LoVo (cell line): ENCODE data around the gene MAP3K14.

Source experiments
- DNase-seq: peaks from one replicate; pipeline ENCODE4 v3.0.0-alpha.2; 2016; ENCODE audit warnings: low spot score

MAP3K14 gene

DNA sequence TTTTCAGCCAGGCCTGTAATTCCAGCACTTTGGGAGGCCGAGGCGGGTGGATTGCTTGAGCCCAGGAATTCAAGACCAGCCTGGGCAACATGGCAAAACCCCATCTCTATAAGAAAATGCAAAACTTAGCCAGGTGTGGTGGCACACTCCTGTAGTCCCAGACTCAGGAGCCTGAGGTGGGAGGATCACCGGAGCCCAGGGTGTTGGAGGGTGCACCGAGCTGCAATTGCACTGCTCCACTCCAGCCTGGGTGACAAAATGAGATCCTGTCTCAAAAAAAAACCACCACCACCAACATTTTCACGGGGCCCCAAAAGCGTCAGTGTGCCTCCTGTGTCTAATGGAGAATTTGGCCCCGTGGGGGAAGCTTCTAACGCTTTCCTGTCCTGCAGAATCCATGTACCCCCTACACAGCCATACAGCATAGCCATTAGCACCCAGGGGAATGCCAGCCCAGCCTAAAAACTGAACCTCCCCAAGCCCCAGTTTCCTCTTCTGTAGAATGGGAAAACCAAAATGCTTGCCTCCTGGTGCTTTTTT is 22.2 kb upstream of the MAP3K14 start:
- no peak for DNase-seq

DNA sequence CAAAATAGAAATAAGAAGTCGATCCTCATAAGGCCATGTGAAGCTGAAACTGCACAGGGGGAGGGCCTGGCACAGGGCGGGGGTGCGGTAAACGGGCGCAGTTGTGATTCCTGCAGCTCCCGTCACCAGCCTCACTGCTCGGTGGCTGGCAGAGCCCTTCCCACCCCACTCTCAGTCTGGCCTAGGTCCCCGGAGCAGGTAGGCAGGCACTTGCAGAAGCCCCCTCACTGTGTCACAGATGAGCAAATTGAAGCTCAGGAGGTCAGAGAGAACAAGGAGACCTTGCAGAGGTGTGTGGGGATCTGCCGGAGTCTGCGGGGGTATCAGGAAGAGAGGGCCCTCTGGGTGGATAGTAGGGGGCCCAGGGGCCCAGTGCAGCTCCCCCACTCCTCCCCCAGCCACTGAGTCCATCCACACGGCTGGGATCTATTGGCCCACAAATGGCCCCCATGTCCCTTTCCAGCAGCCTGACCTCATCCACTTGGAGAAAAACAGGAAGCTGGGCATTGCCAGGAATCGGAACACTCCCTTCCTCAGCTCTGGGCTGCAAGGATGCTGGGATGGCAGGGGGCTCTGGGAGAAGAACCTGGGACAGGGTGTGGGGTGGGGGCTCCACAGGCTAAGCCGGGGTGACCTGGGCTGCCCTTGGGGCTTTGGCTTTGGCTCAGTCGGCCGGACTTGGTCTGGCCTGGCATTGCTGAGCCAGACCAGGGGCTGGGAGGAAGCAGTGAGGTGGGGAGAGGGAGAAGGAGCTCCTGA is 21.4 kb upstream of the MAP3K14 start:
- no peak for DNase-seq

DNA sequence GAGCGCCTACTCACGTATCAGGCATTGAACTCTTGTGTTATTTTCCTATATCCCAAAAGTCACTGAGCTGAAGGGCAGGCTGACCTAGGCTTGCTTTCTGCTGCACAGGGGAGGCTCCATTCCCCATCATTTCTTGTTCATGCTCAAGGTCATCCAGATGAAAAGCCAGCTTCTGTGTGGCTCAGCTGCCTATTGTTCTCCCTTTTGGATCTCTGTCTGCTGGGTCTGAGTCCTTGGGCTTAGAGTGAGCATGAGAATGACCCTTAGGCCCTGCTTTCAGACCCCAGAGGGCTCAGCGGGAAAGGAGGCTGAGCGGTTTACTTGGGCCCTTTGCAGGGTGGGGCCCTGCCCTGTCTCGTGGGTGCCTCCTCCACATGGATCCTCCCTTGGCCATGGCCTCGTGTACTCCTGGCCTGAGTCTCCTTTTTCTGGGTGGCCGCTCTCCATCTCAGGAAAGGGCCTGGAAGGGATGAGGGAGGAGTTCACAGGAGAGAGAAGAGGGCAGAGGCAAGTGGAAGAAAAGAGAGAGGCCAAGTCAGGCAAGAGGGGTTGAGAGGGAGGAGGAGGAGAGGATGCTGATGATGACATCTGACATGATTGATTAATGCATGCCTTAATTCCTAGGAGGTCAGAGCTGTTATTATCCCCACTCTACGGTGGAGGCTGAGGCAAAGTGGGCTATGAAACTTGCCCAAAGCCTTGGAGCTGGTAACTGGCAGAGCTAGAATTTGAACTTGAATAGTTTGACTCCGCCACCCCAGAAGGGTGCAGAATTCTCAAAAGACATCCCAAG is 19.8 kb upstream of the MAP3K14 start:
- no peak for DNase-seq

- no peak for DNase-seq
These were observed 18.9 kb upstream of the MAP3K14 start for GRCh38 chr17:45335721-45336120.

DNA sequence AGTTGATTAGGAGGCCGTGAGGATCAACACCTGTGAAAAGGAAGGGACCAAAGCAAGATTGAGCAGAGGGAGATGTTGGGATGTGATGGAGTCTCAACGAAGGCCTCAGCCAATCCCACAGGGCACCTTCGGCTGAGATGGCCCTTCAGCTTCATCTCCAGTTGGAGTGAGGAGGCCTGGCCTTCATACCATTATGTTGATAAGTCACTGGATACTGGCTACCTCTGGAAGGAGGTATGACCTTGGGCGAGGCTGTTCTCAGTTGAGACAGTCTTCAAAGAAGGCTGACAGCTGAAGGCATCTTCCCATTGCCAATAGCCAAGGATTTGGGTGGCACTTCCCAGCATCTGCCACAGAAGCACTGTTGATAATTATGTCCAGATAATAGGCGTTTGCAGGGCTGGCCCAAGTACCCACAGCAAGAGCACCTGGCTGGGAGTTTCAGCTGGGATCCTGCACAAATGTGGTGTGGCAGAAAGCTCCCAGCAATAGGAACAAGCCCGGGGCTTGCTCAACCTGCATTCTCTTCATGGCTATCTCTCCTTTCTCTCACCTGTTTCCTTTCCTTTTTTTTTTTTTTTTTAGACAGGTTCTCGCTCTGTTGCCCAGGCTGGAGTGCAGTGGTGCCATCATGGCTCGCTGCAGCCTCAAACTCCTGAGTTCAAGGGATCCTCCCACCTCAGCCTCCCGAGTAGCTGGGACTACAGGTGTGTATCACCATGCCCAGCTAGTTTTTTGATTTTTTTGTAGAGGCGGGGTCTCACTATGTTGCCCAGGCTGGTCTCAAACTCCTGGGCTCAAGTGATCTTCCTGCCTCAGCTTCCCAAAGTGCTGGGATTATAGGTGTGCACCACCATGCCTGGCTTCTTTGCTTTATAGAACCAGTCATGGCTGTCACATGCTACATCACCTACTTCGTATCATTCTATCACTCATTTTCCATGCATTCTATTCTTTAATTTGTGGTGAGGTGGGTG is 18.2 kb upstream of the MAP3K14 start:
- DNase-seq = no peak

GRCh38 chr17:45334231-45334630 is 17.4 kb upstream of the MAP3K14 start:
- DNase-seq = no peak

DNA sequence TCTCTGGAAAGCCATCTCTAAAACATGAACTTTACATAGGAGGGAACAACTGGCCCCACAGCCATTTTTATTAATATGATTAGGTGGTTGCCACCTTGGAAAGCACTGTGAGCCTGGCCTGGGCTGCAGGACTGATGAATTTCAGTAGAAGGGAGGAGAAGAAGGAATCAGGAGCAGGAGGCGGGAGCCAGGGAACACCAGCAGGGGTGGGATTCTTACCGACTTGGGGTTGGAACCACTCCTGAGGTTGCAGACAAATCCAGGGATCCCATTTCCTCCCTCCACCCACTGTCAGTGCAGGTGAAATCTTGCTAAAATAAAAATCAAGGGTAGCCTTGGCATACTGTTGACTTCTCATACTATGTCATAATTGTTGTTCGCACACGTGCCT is 16.9 kb upstream of the MAP3K14 start:
- DNase-seq = no peak

DNA sequence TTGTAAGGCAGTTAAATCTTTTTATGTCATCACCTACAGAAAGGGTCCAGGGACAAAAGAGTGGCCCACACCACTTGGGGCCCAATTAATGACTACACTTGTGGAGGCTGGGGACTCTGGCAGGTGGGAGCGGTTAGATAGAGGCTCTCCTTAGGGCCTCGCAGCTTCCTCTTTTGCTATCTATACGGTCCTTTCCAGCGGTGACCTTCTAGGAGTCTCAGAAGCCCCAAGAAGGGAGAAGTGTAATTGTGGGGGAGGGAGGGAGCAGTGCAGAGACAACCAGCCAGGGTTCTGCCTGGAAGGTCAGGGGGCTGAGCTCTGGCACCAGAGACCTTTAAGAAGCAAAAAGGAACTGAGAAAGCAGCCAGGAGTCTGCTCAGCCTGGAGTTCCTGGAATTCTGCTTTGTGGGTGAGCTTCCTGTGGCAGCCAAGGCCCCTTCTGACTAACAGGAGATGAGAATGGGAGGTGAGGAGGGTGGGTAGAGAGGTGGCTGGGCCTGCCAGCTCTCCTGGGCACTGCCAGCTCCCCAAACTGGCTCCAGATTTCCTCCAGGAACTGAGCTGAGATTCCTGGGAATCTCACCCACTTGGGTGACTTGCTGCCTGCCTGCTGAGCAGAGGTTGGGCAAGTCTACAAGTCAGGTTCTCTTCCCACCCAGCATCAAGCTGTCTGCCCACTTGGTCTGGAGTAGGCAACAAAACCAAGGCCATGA is 16.3 kb upstream of the MAP3K14 start:
- no peak for DNase-seq

- DNase-seq = no peak
These were observed 15.7 kb upstream of the MAP3K14 start for GRCh38 chr17:45332505-45332904.

- no peak for DNase-seq
These were observed 9.8 kb upstream of the MAP3K14 start for GRCh38 chr17:45326626-45327025.

DNA sequence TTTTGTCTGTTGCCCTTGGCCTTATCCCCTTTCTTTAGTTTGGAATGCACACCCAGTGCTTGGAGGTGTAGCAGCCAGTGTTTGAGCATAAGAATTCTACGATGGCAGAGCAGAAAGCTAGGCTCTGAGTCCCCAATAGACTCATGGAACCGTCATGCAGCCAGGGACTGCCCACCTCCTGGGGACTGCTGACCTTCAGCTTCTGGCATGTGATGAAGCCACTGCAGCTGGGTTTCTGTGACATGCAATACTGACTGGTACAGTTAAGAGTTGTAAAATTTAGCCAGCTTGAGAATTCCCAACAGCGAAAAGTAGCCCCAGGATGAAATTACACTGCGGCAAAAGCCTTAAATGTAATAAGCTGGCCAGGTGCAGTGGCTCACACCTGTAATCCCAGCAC is 9.0 kb upstream of the MAP3K14 start:
- DNase-seq = no peak

DNA sequence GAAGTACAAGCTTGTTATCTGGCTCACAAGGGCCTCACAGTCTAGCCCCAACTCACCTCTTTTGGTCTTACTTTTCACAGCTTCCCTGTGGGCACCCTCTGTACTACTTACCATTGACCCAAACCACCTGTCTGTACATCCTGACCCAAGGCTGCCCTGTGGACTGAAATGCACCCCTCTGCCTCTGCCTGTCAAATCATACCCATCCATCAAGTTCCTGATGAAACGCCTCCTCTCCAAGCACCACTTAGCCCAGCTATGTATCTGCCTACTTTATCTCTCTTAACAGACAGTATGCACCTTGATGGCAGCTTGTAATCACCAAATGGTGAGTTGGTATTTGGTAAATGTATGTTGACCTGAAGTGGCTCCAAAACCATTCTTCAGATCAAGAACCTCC is 7.5 kb upstream of the MAP3K14 start:
- no peak for DNase-seq

DNA sequence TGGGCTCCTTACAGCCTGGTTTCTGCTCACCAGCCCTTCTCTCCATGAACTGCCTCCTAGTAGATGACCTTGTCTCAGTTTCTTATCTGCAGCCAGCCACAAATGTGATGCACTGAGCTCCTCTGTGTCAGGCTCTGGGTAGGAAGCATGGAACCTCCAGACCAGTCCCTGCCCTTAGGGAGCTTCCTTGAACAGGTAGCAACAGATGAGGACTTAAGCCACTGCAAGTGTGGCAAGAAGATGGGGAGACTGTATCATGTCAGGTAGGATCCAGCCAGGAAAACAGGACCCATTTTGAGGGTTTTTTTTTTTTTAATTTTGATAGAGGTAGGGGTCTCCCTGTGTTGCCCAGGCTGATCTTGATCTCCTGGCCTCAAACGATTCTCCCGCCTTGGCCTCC is 5.3 kb upstream of the MAP3K14 start:
- no peak for DNase-seq

DNA sequence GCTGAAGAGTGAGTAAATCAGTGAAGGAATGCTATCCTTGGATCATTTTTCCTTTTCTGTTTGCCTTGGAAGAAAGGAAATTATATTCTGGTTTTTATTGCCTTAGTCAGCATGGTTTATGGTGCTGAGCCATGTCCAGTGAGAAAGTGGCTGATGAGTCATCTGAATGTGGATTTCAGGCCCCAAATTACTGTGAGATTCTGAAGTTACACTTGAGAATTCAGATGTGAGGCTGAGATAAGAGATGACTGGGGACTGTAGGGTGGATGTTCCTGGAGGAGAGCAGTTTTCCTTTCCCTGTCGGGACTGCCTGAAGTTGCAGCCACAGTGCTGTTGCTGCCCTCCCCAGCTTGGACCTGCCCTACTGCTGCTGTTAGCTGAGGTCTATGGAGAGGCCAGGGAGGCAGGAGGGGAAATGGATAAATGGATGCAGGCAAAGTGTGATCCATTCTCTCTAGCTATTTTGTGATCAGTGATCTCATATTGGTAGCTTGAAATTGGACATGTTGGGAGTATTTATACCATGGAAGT is 4.2 kb upstream of the MAP3K14 start:
- DNase-seq = peak; percentile 92

GRCh38 chr17:45320349-45320930 is 3.6 kb upstream of the MAP3K14 start:
- peak; percentile 71 for DNase-seq

DNA sequence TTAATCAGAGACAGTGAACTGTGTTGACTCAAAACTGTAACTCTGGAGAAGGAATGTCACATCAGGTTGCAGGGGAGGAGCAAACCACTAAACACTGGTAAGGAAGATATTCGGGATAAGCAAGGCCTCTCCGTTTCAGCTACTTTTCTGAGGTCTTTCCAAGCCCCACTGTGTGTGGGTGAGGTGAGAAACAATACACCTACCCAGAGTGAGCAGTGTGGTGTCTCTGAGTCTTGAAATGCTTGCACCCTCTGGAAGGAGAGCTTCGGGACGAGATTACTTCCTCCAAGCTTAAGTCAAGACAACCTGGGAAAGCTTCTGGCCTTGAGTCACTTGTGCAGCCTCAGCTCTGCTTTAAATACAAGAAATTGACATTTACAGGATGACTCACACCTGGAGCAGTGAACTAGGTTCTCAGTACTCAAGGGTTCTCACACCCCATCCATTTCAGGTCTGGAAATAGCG is 2.5 kb upstream of the MAP3K14 start:
- peak; percentile 70 for DNase-seq

DNA sequence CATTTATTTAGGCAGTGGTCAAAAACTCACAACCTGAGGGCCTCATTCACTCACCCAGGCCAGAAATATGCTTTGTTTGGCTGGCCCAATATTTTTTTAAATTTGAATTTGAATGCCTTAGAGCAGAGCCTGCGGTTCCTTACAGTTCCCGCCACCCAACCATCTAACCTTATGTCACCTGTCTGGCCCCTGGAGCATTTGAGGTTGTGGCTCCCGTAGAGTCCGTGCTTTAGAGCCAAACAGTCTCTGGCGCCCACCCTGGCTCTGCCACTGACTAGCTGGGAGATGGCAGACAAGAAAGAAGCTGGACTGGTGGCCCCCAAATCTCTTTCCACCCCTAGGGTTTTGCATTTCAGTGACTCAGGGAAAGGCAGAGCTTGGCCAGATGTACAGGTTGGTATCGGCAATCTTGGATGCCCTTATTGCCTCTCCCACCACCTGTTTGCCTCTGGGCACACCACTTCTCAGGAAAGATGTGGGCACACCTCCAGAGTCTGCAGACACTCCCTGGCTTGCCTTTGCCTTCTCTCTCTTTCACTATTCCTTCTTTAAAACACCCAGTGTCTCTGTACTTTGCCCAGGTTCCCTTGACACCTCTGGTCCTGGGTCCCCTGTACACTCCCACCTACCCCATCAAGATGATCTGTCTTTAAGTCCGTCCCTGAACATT is 1.9 kb upstream of the MAP3K14 start:
- no peak for DNase-seq

- peak; percentile 100 for DNase-seq
These were observed 500 bp upstream of the MAP3K14 start for GRCh38 chr17:45317111-45317928.
